Measurements from ENCODE around the gene MYDGF. TPM values are rescaled to one million over a fixed set of nuclear protein-coding genes. Genes with fewer than 3 reads are reported as not detected.

MYDGF gene
- total and polyA plus RNA-seq, 2 experiments from 2014 or later = 207 to 591 TPM

- in situ Hi-C loops (cut with MboI) = no loop called here
- no peak for TF ChIP-seq EZH2 (IDR thresholded peaks at IDR 0.05; ENCODE audit: insufficient read depth, poor library complexity, severe bottlenecking)
- DNase-seq = peak; percentile 97
- H3K4me1 ChIP-seq (ENCODE audit: insufficient read depth) = peaks cover 10% of the 10 kb centered on the region
- no peaks in the 10 kb centered on the region for H3K36me3 ChIP-seq (ENCODE audit: low read depth)
- peaks cover 11% of the 10 kb centered on the region for H3F3A ChIP-seq (ENCODE audit: insufficient read depth)
- peak within 1 kb of the TSS; percentile 74 for H3K4me2 ChIP-seq (ENCODE audit: unreplicated experiment)
- H3K9me2 ChIP-seq (ENCODE audit: insufficient read depth) = no peaks in the 10 kb centered on the region
- WGBS, 2 experiments (ENCODE audit: low coverage in 1 of 2, low lambda C conversion rate in 2 of 2, missing lambda C conversion rate in 2 of 2) = 3 to 5% methylated on average over 23 to 49 of the region's 49 CpGs
- peak within 1 kb of the TSS; percentile 77 for H3K4me3 ChIP-seq
- H3K79me2 ChIP-seq (ENCODE audit: insufficient read depth) = no peaks in the 10 kb centered on the region
- H3K9ac ChIP-seq = peak within 1 kb of the TSS; percentile 64
- H3K27ac ChIP-seq = no peak within 1 kb of the TSS
- H2AFZ ChIP-seq = peak within 1 kb of the TSS; percentile 93
- no peaks in the 10 kb centered on the region for H4K20me1 ChIP-seq (ENCODE audit: insufficient read depth)
- no peaks in the 10 kb centered on the region for H3K27me3 ChIP-seq (replicated peaks; ENCODE audit: insufficient read depth)
- no peaks in the 10 kb centered on the region for H3K9me3 ChIP-seq (ENCODE audit: low read depth)
Observed at GRCh38 chr19:4638828-4639530, 31.2 kb downstream of the MYDGF start, which contains the start of gene TNFAIP8L1. Gene TNFAIP8L1, plus strand, starts transcription at chr19:4639516. Its CDS starts 12,354 bp downstream, at chr19:4651870.

GRCh38 chr19:4638317-4638716 is 31.8 kb downstream of the MYDGF start:
- Histone ChIP-seq H3K36me3 (ENCODE audit: low read depth) (no peaks in the 10 kb centered on the region), H2AFZ (peak overlapping the region; percentile 81), H3K4me1 (ENCODE audit: insufficient read depth) (peaks cover 11% of the 10 kb centered on the region), H3F3A (ENCODE audit: insufficient read depth) (peaks cover 16% of the 10 kb centered on the region), H3K9ac (no peak overlapping the region; the same call in 1 of the 2 replicates), H3K9me2 (ENCODE audit: insufficient read depth) (no peaks in the 10 kb centered on the region), H3K27me3 (replicated peaks; ENCODE audit: insufficient read depth) (no peaks in the 10 kb centered on the region), H3K79me2 (ENCODE audit: insufficient read depth) (no peaks in the 10 kb centered on the region), H4K20me1 (ENCODE audit: insufficient read depth) (no peaks in the 10 kb centered on the region), H3K4me3 (no peak overlapping the region), H3K4me2 (ENCODE audit: unreplicated experiment) (no peak overlapping the region), H3K27ac (no peak overlapping the region), H3K9me3 (ENCODE audit: low read depth) (no peaks in the 10 kb centered on the region)
- no peak for TF ChIP-seq EZH2phosphoT487 (IDR thresholded peaks at IDR 0.05; ENCODE audit: insufficient read depth, low read depth)
- TF ChIP-seq EZH2 (IDR thresholded peaks at IDR 0.05; ENCODE audit: insufficient read depth, poor library complexity, severe bottlenecking) = no peak
- in situ Hi-C loops (cut with MboI) = no loop called here
- no peak for DNase-seq
- WGBS, 2 experiments (ENCODE audit: low coverage in 1 of 2, low lambda C conversion rate in 2 of 2, missing lambda C conversion rate in 2 of 2) = 74 to 76% methylated on average over 10 to 11 of the region's 11 CpGs

GRCh38 chr19:4636761-4637160 is 33.4 kb downstream of the MYDGF start:
- TF ChIP-seq EZH2phosphoT487 (IDR thresholded peaks at IDR 0.05; ENCODE audit: insufficient read depth, low read depth) (no peak), EZH2 (IDR thresholded peaks at IDR 0.05; ENCODE audit: insufficient read depth, poor library complexity, severe bottlenecking) (no peak)
- Histone ChIP-seq H3K27me3 (replicated peaks; ENCODE audit: insufficient read depth) (no peaks in the 10 kb centered on the region), H3K9ac (peak overlapping the region; percentile 64), H3K9me3 (ENCODE audit: low read depth) (no peaks in the 10 kb centered on the region), H3K9me2 (ENCODE audit: insufficient read depth) (no peaks in the 10 kb centered on the region), H4K20me1 (ENCODE audit: insufficient read depth) (no peaks in the 10 kb centered on the region), H3K79me2 (ENCODE audit: insufficient read depth) (no peaks in the 10 kb centered on the region), H3K27ac (no peak overlapping the region), H2AFZ (peak overlapping the region; percentile 86), H3K36me3 (ENCODE audit: low read depth) (no peaks in the 10 kb centered on the region), H3K4me1 (ENCODE audit: insufficient read depth) (peaks cover 11% of the 10 kb centered on the region), H3K4me3 (peak overlapping the region; percentile 73), H3K4me2 (ENCODE audit: unreplicated experiment) (peak overlapping the region; percentile 89), H3F3A (ENCODE audit: insufficient read depth) (peaks cover 16% of the 10 kb centered on the region)
- DNase-seq = no peak
- in situ Hi-C loops (cut with MboI) = no loop called here
- 54 to 57% methylated on average over 8 of the region's 8 CpGs for WGBS, 2 experiments (ENCODE audit: low coverage in 1 of 2, low lambda C conversion rate in 2 of 2, missing lambda C conversion rate in 2 of 2)

- H3K9me2 ChIP-seq (ENCODE audit: insufficient read depth) = no peaks in the 10 kb centered on the region
- peaks cover 16% of the 10 kb centered on the region for H3F3A ChIP-seq (ENCODE audit: insufficient read depth)
- TF ChIP-seq EZH2 (IDR thresholded peaks at IDR 0.05; ENCODE audit: insufficient read depth, poor library complexity, severe bottlenecking) (no peak), EZH2phosphoT487 (IDR thresholded peaks at IDR 0.05; ENCODE audit: insufficient read depth, low read depth) (no peak)
- H4K20me1 ChIP-seq (ENCODE audit: insufficient read depth) = no peaks in the 10 kb centered on the region
- no peak overlapping the region for H3K27ac ChIP-seq
- 2 to 3% methylated on average over 27 to 37 of the region's 43 CpGs for WGBS, 2 experiments (ENCODE audit: low coverage in 1 of 2, low lambda C conversion rate in 2 of 2, missing lambda C conversion rate in 2 of 2)
- no peaks in the 10 kb centered on the region for H3K27me3 ChIP-seq (replicated peaks; ENCODE audit: insufficient read depth)
- no peaks in the 10 kb centered on the region for H3K9me3 ChIP-seq (ENCODE audit: low read depth)
- H3K9ac ChIP-seq = peak overlapping the region; percentile 64
- peak overlapping the region; percentile 89 for H3K4me2 ChIP-seq (ENCODE audit: unreplicated experiment)
- DNase-seq = peak; percentile 74
- in situ Hi-C loops (cut with MboI) = no loop called here
- peak overlapping the region; percentile 73 for H3K4me3 ChIP-seq
- H2AFZ ChIP-seq = peak overlapping the region; percentile 86
- no peaks in the 10 kb centered on the region for H3K36me3 ChIP-seq (ENCODE audit: low read depth)
- peaks cover 11% of the 10 kb centered on the region for H3K4me1 ChIP-seq (ENCODE audit: insufficient read depth)
- H3K79me2 ChIP-seq (ENCODE audit: insufficient read depth) = no peaks in the 10 kb centered on the region
Observed at GRCh38 chr19:4636151-4636717, 33.9 kb downstream of the MYDGF start.
